SK-N-DZ (cell line): ENCODE data around the gene MAGEA11.

Source experiments
- small RNA-seq, 2 experiments: library from RNA; depleted of rRNA; stranded (forward); fragments of <200 nt; gene quantifications; one replicate each; pipeline ENCODE3, GENCODE V24; 2014

MAGEA11 gene

Small RNA genes lying within 50 kb of the gene (small RNA-seq; reads per million reads assigned to genes)
- gene AC244098.1: 0 reads per million in 2 experiments
- 0 reads per million in 2 experiments for gene AC244098.2
- 0 reads per million in 2 experiments for gene AC244098.3
